K562 (cell line): ENCODE data around the gene PDE3A. TPM values are rescaled to one million over a fixed set of nuclear protein-coding genes. Genes with fewer than 3 reads are reported as not detected.
"Not testable (repeated sequence)": the region's sequence is repeated elsewhere in the genome, so short reads cannot be mapped to it uniquely, and the experiment has no call there.

Source experiments
- ATAC-seq: fragments of 200-7000 bp; cut with Tn5 transposase; 3 replicates; pipeline ENCODE4 v1.9.1; 2020; ENCODE audit warnings: moderate library complexity
- BruUV-seq: library from RNA; stranded (reverse); fragments of 400-500 nt; replicated peaks from 2 replicates; lab custom pipeline; 2021; lab: Mats Ljungman, UMichigan
- CTCF ChIA-PET: fragments of 300-600 bp; formaldehyde crosslinking; extraction: SDS; loops from one replicate; lab custom pipeline; 2021; ENCODE audit warnings: low intra/inter-chr PET ratio; lab: Yijun Ruan, JAX
- POLR2A ChIA-PET: fragments of 300-600, 350-650 bp; sonication (Branson Sonifier 250); formaldehyde crosslinking; extraction: SDS; loops from one replicate; lab custom pipeline; 2021; ENCODE audit warnings: antibody characterized with exemption, inconsistent platforms; lab: Yijun Ruan, JAX
- DNase-seq, 4 experiments: peaks; one replicate each; pipeline versions ENCODE4 v3.0.0 to v3.0.0-alpha.2; 2011 to 2018; ENCODE audit warnings: low spot score in 3 of 4, mixed read lengths in 3 of 4; ENCODE audit errors: extremely low read depth in 1 of 4
- FAIRE-seq: peaks from 2 replicates; lab custom pipeline; 2011; peaks lifted over from hg19 to GRCh38; lab: Jason Lieb, UNC
- H2AFZ ChIP-seq: 2 replicates; pipeline ENCODE4 v1.6.0; 2011; ENCODE audit warnings: low read depth, low read length, control low read depth, inconsistent platforms
- H3K27ac ChIP-seq: fragments of 200-600 bp; 3 replicates; pipeline ENCODE4 v1.8.0; 2011; ENCODE audit warnings: low read depth, mild to moderate bottlenecking, control low read depth, inconsistent platforms, low read length, moderate library complexity, mixed read lengths; ENCODE audit errors: extremely low read depth
- H3K27me3 ChIP-seq, 2 experiments: fragments of 300-600 bp in 1 of 2; 2 replicates in 1 of 2; 3 replicates in 1 of 2; pipeline versions ENCODE4 v1.6.0 to v1.8.0; 2011; ENCODE audit warnings: inconsistent platforms in 2 of 2, low read length in 2 of 2, mild to moderate bottlenecking in 1 of 2, mixed read lengths in 1 of 2, moderate library complexity in 1 of 2; ENCODE audit not compliant: control insufficient read depth in 2 of 2, insufficient read depth in 2 of 2
- H3K36me3 ChIP-seq: fragments of 300-600 bp; 3 replicates; pipeline ENCODE4 v1.8.0; 2011; ENCODE audit warnings: mild to moderate bottlenecking, low read length, inconsistent platforms; ENCODE audit not compliant: control insufficient read depth, insufficient read depth
- H3K4me1 ChIP-seq, 2 experiments: fragments of 200-600 bp in 1 of 2; replicated peaks in 1 of 2; 2 replicates in 1 of 2; 3 replicates in 1 of 2; pipeline versions ENCODE4 v1.5.1 to v1.8.0; 2011; ENCODE audit warnings: inconsistent platforms in 2 of 2, low read length in 2 of 2, mild to moderate bottlenecking in 1 of 2, mixed read lengths in 1 of 2, moderate library complexity in 1 of 2; ENCODE audit not compliant: control insufficient read depth in 2 of 2, insufficient read depth in 2 of 2
- H3K4me2 ChIP-seq: 2 replicates; pipeline ENCODE4 v1.6.1; 2011; ENCODE audit warnings: low read length, control low read depth, inconsistent platforms, mixed read lengths; ENCODE audit not compliant: insufficient read depth
- H3K4me3 ChIP-seq: fragments of 200-600 bp; sonication (generic), shearing (Covaris generic); 2 replicates; pipeline ENCODE4 v1.5.1; 2016; ENCODE audit warnings: control low read depth, inconsistent platforms
- H3K79me2 ChIP-seq: fragments of 200-600 bp; 3 replicates; pipeline ENCODE4 v1.8.0; 2011; ENCODE audit warnings: low read length, inconsistent platforms; ENCODE audit not compliant: control insufficient read depth, insufficient read depth
- H3K9ac ChIP-seq, 2 experiments: 2 replicates each; pipeline versions ENCODE4 v1.6.0 to v1.6.1; 2011; ENCODE audit warnings: low read depth in 2 of 2, low read length in 2 of 2, control low read depth in 1 of 2, inconsistent platforms in 1 of 2, mild to moderate bottlenecking in 1 of 2, mixed read lengths in 1 of 2; ENCODE audit not compliant: insufficient read depth in 1 of 2
- H3K9me1 ChIP-seq: one replicate; pipeline ENCODE4 v1.6.0; 2011; ENCODE audit warnings: inconsistent platforms, mild to moderate bottlenecking, low read length, moderate library complexity; ENCODE audit not compliant: control insufficient read depth, insufficient read depth
- H3K9me3 ChIP-seq: replicated peaks from 2 replicates; pipeline ENCODE4 v1.5.1; 2011; ENCODE audit warnings: low read depth, low read length, inconsistent platforms; ENCODE audit not compliant: control insufficient read depth, insufficient read depth
- H4K20me1 ChIP-seq: replicated peaks from 2 replicates; pipeline ENCODE4 v1.6.1; 2011; ENCODE audit warnings: low read length, inconsistent platforms, mixed read lengths; ENCODE audit not compliant: control insufficient read depth, insufficient read depth
- FOXK2 ChIP-seq, 2 experiments: fragments of 450-650 bp; IDR thresholded peaks in 1 of 2; conservative IDR thresholded peaks in 1 of 2; 2 replicates each; pipeline ENCODE4 v1.6.1; 2016; ENCODE audit warnings: low read depth in 2 of 2, mild to moderate bottlenecking in 1 of 2
- MAFK ChIP-seq: IDR thresholded peaks from 2 replicates; pipeline ENCODE4 v1.6.1; 2011; ENCODE audit warnings: low read length, improper control_type of control experiment
- MNT ChIP-seq, 2 experiments: fragments of 450-650 bp; conservative IDR thresholded peaks; 2 replicates each; pipeline ENCODE4 v1.6.1; 2017; ENCODE audit warnings: mild to moderate bottlenecking in 2 of 2, moderate library complexity in 2 of 2
- NFE2L1 ChIP-seq: fragments of 450-650 bp; IDR thresholded peaks from 2 replicates; pipeline ENCODE4 v1.6.1; 2016; ENCODE audit warnings: missing genetic modification characterization, low read depth, mild to moderate bottlenecking, missing compliant biosample characterization, moderate library complexity, borderline replicate concordance
- PPARD ChIP-seq: fragments of 250-450 bp; sonication (Bioruptor Pico); IDR thresholded peaks from 2 replicates; pipeline ENCODE4 v1.8.0; 2022; ENCODE audit warnings: inconsistent platforms, mild to moderate bottlenecking, moderate library complexity
- RBM34 ChIP-seq: fragments of 200-400 bp; formaldehyde crosslinking; IDR thresholded peaks from 2 replicates; pipeline ENCODE4 v1.6.1; 2018; ENCODE audit warnings: low read length, borderline replicate concordance; ENCODE audit not compliant: insufficient read depth
- SIN3A ChIP-seq, 2 experiments: fragments of 150-350 bp in 1 of 2; IDR thresholded peaks; 2 replicates each; pipeline ENCODE4 v1.6.1; 2011 to 2016; ENCODE audit warnings: borderline replicate concordance in 2 of 2, low read depth in 2 of 2, low read length in 2 of 2, mild to moderate bottlenecking in 2 of 2, moderate library complexity in 2 of 2; ENCODE audit not compliant: control insufficient read depth in 1 of 2
- ZFP36 ChIP-seq: fragments of 150-350 bp; IDR thresholded peaks from 2 replicates; pipeline ENCODE4 v1.6.1; 2018; ENCODE audit warnings: low read length, low read depth; ENCODE audit not compliant: partially characterized antibody
- ZNF174 ChIP-seq: fragments of 250-450 bp; sonication (Bioruptor Pico); IDR thresholded peaks from 2 replicates; pipeline ENCODE4 v1.4.0; 2020; ENCODE audit warnings: mild to moderate bottlenecking
- WGBS: fragments of 100-300 bp; shearing (Covaris generic); methylation state at CpG from one replicate; pipeline ENCODE4 v1.1.6; 2016; ENCODE audit warnings: low coverage, mixed read lengths; ENCODE audit not compliant: insufficient coverage; ENCODE audit errors: missing lambda C conversion rate; 5-methylcytosine and 5-hydroxymethylcytosine counted together
- in situ Hi-C: fragments of 300-500 bp; cut with MboI; formaldehyde crosslinking; loops from 4 replicates; pipeline ENCODE4 v1.15.0; 2018; ENCODE audit warnings: inconsistent platforms, mixed read lengths
- intact Hi-C: fragments of 100-400 bp; cut with micrococcal nuclease; formaldehyde crosslinking; loops from 2 replicates; pipeline ENCODE4 v1.14.2; 2022
- polyA plus RNA-seq, 8 experiments: library from polyadenylated mRNA; depleted of rRNA in 4 of 8; stranded (reverse) in 5 of 8; unstranded in 3 of 8; fragments of >200 nt; fragmentation: Nextera tagmentation in 2 of 8; fragmentation: Illumina TruSeq in 1 of 8; extraction: Ambion mirVana in 2 of 8; extraction: Trizol in 1 of 8; gene quantifications; 2 replicates each; pipeline versions ENCODE4 v1.2.1 to v1.2.3, GENCODE V29; 2011 to 2014; ENCODE audit warnings: inconsistent platforms in 1 of 8, missing spikeins in 1 of 8
- total RNA-seq, 7 experiments: library from RNA; depleted of rRNA in 6 of 7; stranded (reverse); fragments of >200 nt in 6 of 7; fragmentation: Illumina TruSeq in 2 of 7; extraction: Trizol in 2 of 7; gene quantifications; 2 replicates each; pipeline versions ENCODE4 v1.2.1 to v1.2.3, GENCODE V29; 2011 to 2021; ENCODE audit warnings: low replicate concordance in 1 of 7
- TF ChIP-seq, protein P1 (sequence below): sonication (generic); formaldehyde crosslinking; IDR thresholded peaks from 2 replicates; pipeline ENCODE4 v1.8.0; 2023; ENCODE audit warnings: mild to moderate bottlenecking, missing genetic modification reagents
- TF ChIP-seq, protein P2 (sequence below): fragments of 450-650 bp; IDR thresholded peaks from 2 replicates; pipeline ENCODE4 v1.6.1; 2017; ENCODE audit warnings: antibody characterized with exemption

The PDE3A gene
- total and polyA plus RNA-seq, 9 of the 15 experiments (the other 6 are each of a cell fraction or from before 2014, with no cell fraction given), result 0.02 TPM; not detected in 8

DNA sequence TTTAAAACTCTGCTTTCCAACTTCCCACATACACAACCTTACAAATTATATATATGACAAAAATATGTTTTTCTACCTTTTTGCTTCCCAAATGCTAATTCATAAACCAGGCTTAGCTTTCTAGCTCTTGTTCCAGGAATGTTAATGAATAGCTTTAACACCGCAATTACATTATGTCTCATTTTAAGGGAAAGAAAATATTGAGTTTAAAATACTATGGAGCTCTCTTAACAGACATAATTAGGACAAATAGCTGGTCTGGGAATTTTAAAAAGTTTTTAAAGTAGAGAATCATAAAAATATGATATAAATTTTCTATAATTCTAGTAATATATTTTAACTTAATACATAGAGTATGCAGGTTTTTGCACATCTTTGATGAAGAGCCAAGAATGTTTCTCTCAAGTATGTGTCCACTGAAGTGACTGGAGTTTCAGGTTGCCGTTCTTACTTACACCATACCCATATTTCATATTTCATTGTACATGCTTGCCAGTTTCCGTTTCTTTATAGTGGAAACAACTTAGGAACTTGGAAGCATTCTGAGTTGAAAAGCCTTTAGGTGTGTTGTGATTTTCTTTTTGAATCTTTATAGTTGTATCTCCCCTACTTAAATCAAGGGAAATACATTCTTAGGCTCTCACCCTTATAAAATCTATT lies 236.2 kb downstream of the PDE3A start:
- no peak for FAIRE-seq
- Histone ChIP-seq H3K27ac (no peak overlapping the region), H3K9ac (no peak overlapping the region), H3K79me2 (no peaks in the 10 kb centered on the region), H3K9me3 (no peaks in the 10 kb centered on the region)
- ChIA-PET CTCF (no interaction called here), POLR2A (no interaction called here)
- in situ Hi-C loops, result no loop called here
- intact Hi-C loops, result no loop called here
- no peak for TF ChIP-seq MNT (conservative IDR thresholded peaks at IDR 0.05)
- TF ChIP-seq MAFK, result no peak
- TF ChIP-seq PPARD (CRISPR knock-in tag), result no peak
- no peak for TF ChIP-seq ZFP36
- no peak for TF ChIP-seq NFE2L1
- TF ChIP-seq ZNF174 (CRISPR knock-in tag), result no peak
- TF ChIP-seq, protein P1, sequence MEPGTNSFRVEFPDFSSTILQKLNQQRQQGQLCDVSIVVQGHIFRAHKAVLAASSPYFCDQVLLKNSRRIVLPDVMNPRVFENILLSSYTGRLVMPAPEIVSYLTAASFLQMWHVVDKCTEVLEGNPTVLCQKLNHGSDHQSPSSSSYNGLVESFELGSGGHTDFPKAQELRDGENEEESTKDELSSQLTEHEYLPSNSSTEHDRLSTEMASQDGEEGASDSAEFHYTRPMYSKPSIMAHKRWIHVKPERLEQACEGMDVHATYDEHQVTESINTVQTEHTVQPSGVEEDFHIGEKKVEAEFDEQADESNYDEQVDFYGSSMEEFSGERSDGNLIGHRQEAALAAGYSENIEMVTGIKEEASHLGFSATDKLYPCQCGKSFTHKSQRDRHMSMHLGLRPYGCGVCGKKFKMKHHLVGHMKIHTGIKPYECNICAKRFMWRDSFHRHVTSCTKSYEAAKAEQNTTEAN, result no peak
- TF ChIP-seq, protein P2, sequence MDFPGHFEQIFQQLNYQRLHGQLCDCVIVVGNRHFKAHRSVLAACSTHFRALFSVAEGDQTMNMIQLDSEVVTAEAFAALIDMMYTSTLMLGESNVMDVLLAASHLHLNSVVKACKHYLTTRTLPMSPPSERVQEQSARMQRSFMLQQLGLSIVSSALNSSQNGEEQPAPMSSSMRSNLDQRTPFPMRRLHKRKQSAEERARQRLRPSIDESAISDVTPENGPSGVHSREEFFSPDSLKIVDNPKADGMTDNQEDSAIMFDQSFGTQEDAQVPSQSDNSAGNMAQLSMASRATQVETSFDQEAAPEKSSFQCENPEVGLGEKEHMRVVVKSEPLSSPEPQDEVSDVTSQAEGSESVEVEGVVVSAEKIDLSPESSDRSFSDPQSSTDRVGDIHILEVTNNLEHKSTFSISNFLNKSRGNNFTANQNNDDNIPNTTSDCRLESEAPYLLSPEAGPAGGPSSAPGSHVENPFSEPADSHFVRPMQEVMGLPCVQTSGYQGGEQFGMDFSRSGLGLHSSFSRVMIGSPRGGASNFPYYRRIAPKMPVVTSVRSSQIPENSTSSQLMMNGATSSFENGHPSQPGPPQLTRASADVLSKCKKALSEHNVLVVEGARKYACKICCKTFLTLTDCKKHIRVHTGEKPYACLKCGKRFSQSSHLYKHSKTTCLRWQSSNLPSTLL, result no peak
- TF ChIP-seq RBM34, result no peak
- TF ChIP-seq FOXK2 (conservative IDR thresholded peaks at IDR 0.05 in 1 of 2, IDR thresholded peaks at IDR 0.05 in 1 of 2; ENCODE audit: low read depth in 2 of 2), result no peak
- no peak for TF ChIP-seq SIN3A (IDR thresholded peaks at IDR 0.05; ENCODE audit: borderline replicate concordance in 2 of 2, control insufficient read depth in 1 of 2, low read depth in 2 of 2, low read length in 2 of 2)
- TF ChIP-seq, all 486 proteins: peak for 0
- 0% methylated on average over 3 of the region's 3 CpGs for WGBS
- ATAC-seq, result no peak
- H3K36me3 ChIP-seq, result no peaks in the 10 kb centered on the region
- H3K4me2 ChIP-seq, result no peak overlapping the region
- H3K9me1 ChIP-seq, result no peaks in the 10 kb centered on the region
- no TSS peak for BruUV-seq
- no peaks in the 10 kb centered on the region for H3K27me3 ChIP-seq
- no peak overlapping the region for H2AFZ ChIP-seq
- H3K4me1 ChIP-seq, result no peaks in the 10 kb centered on the region
- no peaks in the 10 kb centered on the region for H4K20me1 ChIP-seq
- no peak overlapping the region for H3K4me3 ChIP-seq
- DNase-seq, result no peak

- H2AFZ ChIP-seq, BruUV-seq, intact Hi-C loops, H3K27ac ChIP-seq, H3K27me3 ChIP-seq, H3K9ac ChIP-seq, in situ Hi-C loops, H3K79me2 ChIP-seq, POLR2A ChIA-PET, FAIRE-seq, H3K4me2 ChIP-seq, H4K20me1 ChIP-seq, H3K9me3 ChIP-seq, H3K9me1 ChIP-seq, H3K36me3 ChIP-seq, DNase-seq, H3K4me3 ChIP-seq, H3K4me1 ChIP-seq, CTCF ChIA-PET, ATAC-seq: not testable (repeated sequence)
- WGBS, result 0% methylated on average over 6 of the region's 8 CpGs
Measured at GRCh38 chr12:20615020-20615419, 246.7 kb downstream of the PDE3A start.
